Endothelial cell of umbilical vein (primary cell): Measurements from ENCODE around the gene CLTCL1. TPM values are rescaled to one million over a fixed set of nuclear protein-coding genes. Genes with fewer than 3 reads are reported as not detected.

Source experiments
- BruUV-seq: library from RNA; stranded (reverse); fragments of 400-500 nt; replicated peaks from 2 replicates; lab custom pipeline; 2021; lab: Mats Ljungman, UMichigan
- CTCF ChIA-PET: fragments of 300-600, 350-600 bp; sonication (Branson Sonifier 250); formaldehyde crosslinking; loops from one replicate; lab custom pipeline; 2021; ENCODE audit warnings: antibody characterized with exemption, inconsistent platforms; lab: Charles Lee
- POLR2A ChIA-PET: fragments of 300-600, 350-600 bp; sonication (Branson Sonifier 250); formaldehyde crosslinking; loops from one replicate; lab custom pipeline; 2021; ENCODE audit warnings: antibody characterized with exemption, inconsistent platforms; lab: Charles Lee
- DNase-seq: peaks from one replicate; pipeline ENCODE4 v3.0.0-alpha.2; 2011; ENCODE audit warnings: low read depth, low spot score
- FAIRE-seq: peaks from 2 replicates; lab custom pipeline; 2011; peaks lifted over from hg19 to GRCh38; lab: Jason Lieb, UNC
- H2AFZ ChIP-seq: 2 replicates; pipeline ENCODE4 v1.6.0; 2012; ENCODE audit warnings: low read depth, low read length, control low read depth, inconsistent platforms
- H3K27ac ChIP-seq: 2 replicates; pipeline ENCODE4 v1.5.1; 2011; ENCODE audit warnings: low read depth, mild to moderate bottlenecking, control low read depth, low read length, moderate library complexity; ENCODE audit not compliant: insufficient read depth
- H3K27me3 ChIP-seq, 2 experiments: 2 replicates each; pipeline versions ENCODE4 v1.6.0 to v1.6.1; 2011; ENCODE audit warnings: low read length in 2 of 2, mixed read lengths in 1 of 2; ENCODE audit not compliant: control insufficient read depth in 2 of 2, insufficient read depth in 2 of 2
- H3K36me3 ChIP-seq, 2 experiments: 2 replicates in 1 of 2; 3 replicates in 1 of 2; pipeline ENCODE4 v1.5.1; 2011; ENCODE audit warnings: low read length in 2 of 2, mild to moderate bottlenecking in 1 of 2, moderate library complexity in 1 of 2; ENCODE audit not compliant: control insufficient read depth in 2 of 2, insufficient read depth in 2 of 2; ENCODE audit errors: extremely low read depth in 1 of 2
- H3K4me1 ChIP-seq: 3 replicates; pipeline ENCODE4 v1.5.1; 2011; ENCODE audit warnings: mild to moderate bottlenecking, low read length; ENCODE audit not compliant: control insufficient read depth, insufficient read depth; ENCODE audit errors: extremely low read depth
- H3K4me2 ChIP-seq: 2 replicates; pipeline ENCODE4 v1.6.1; 2011; ENCODE audit warnings: low read length, control low read depth, mixed read lengths; ENCODE audit not compliant: insufficient read depth
- H3K4me3 ChIP-seq, 3 experiments: fragments of 200-600 bp in 1 of 3; sonication (generic), shearing (Covaris generic) in 1 of 3; replicated peaks in 1 of 3; 2 replicates each; pipeline ENCODE4 v1.5.1; 2011 to 2016; ENCODE audit warnings: control low read depth in 3 of 3, low read length in 3 of 3, mild to moderate bottlenecking in 2 of 3, inconsistent platforms in 1 of 3, low read depth in 1 of 3, moderate library complexity in 1 of 3; ENCODE audit not compliant: insufficient read depth in 1 of 3
- H3K79me2 ChIP-seq: 2 replicates; pipeline ENCODE4 v1.6.0; 2012; ENCODE audit warnings: low read length, inconsistent platforms; ENCODE audit not compliant: control insufficient read depth, insufficient read depth
- H3K9ac ChIP-seq: replicated peaks from 2 replicates; pipeline ENCODE3; 2011; ENCODE audit warnings: low read length, control low read depth; ENCODE audit not compliant: insufficient read depth; ENCODE audit errors: extremely low read depth
- H3K9me1 ChIP-seq: replicated peaks from 3 replicates; pipeline ENCODE4 v1.6.0; 2011; ENCODE audit warnings: mild to moderate bottlenecking, low read length; ENCODE audit not compliant: control insufficient read depth, insufficient read depth; ENCODE audit errors: extremely low read depth
- H3K9me3 ChIP-seq: replicated peaks from 2 replicates; pipeline ENCODE4 v1.5.1; 2012; ENCODE audit warnings: low read length, inconsistent platforms; ENCODE audit not compliant: control insufficient read depth, insufficient read depth
- H4K20me1 ChIP-seq: replicated peaks from 2 replicates; pipeline ENCODE3; 2011; ENCODE audit warnings: mild to moderate bottlenecking, low read length; ENCODE audit not compliant: control insufficient read depth, insufficient read depth; ENCODE audit errors: extremely low read depth
- CTCF ChIP-seq, 2 donors: IDR thresholded peaks; 1 replicate in 1 of 2; 2 replicates in 1 of 2; pipeline ENCODE4 v1.5.1; 2011; ENCODE audit warnings: low read length in 2 of 2, mild to moderate bottlenecking in 2 of 2, moderate library complexity in 2 of 2, control low read depth in 1 of 2, inconsistent platforms in 1 of 2, low read depth in 1 of 2; ENCODE audit not compliant: insufficient read depth in 1 of 2; ENCODE audit errors: extremely low read depth in 1 of 2
- EZH2 ChIP-seq: IDR thresholded peaks from 2 replicates; pipeline ENCODE4 v1.6.1; 2012; ENCODE audit warnings: borderline replicate concordance, low read depth, mild to moderate bottlenecking, moderate library complexity, low read length, inconsistent platforms; ENCODE audit not compliant: severe bottlenecking
- FOS ChIP-seq: IDR thresholded peaks from 2 replicates; pipeline ENCODE4 v1.6.1; 2011; ENCODE audit warnings: mild to moderate bottlenecking, low read length, moderate library complexity, borderline replicate concordance; ENCODE audit not compliant: insufficient read depth
- GATA2 ChIP-seq: IDR thresholded peaks from 2 replicates; pipeline ENCODE4 v1.7.0; 2011; ENCODE audit warnings: low read depth, mild to moderate bottlenecking, moderate library complexity, mixed read lengths, low read length; ENCODE audit not compliant: insufficient read length, insufficient read depth
- JUN ChIP-seq: IDR thresholded peaks from 2 replicates; pipeline ENCODE4 v1.6.1; 2011; ENCODE audit warnings: borderline replicate concordance, low read depth; ENCODE audit not compliant: insufficient read length, insufficient read depth
- MAX ChIP-seq: IDR thresholded peaks from 2 replicates; pipeline ENCODE4 v1.6.1; 2011; ENCODE audit not compliant: insufficient read depth, insufficient read length
- MYC ChIP-seq: IDR thresholded peaks from one replicate; pipeline ENCODE4 v1.6.1; 2011; ENCODE audit warnings: mild to moderate bottlenecking, low read depth, low read length
- POLR2A ChIP-seq: IDR thresholded peaks from 2 replicates; pipeline ENCODE4 v1.6.1; 2012; ENCODE audit warnings: low read depth, mild to moderate bottlenecking, control low read depth, low read length
- POLR2AphosphoS5 ChIP-seq: IDR thresholded peaks from 2 replicates; pipeline ENCODE4 v1.6.1; 2012; ENCODE audit warnings: low read depth, mild to moderate bottlenecking, control low read depth, low read length, moderate library complexity; ENCODE audit not compliant: insufficient read depth
- dilution Hi-C: fragments of 300-500 bp; cut with MboI; formaldehyde crosslinking; loops from one replicate; pipeline ENCODE4 v1.15.0; 2019; ENCODE audit warnings: low sequenced_read_pairs; ENCODE audit not compliant: extremely low pct_ligation_motif_present
- intact Hi-C: fragments of 100-400 bp; cut with micrococcal nuclease; formaldehyde crosslinking; loops from one replicate; pipeline ENCODE4 v1.10.0; 2022
- polyA plus RNA-seq, 4 experiments: library from polyadenylated mRNA; depleted of rRNA in 3 of 4; stranded (reverse) in 3 of 4; unstranded in 1 of 4; fragments of >200 nt; gene quantifications; 2 replicates each; pipeline versions ENCODE4 v1.2.1 to v1.2.3, GENCODE V29; 2011 to 2012; ENCODE audit warnings: missing spikeins in 1 of 4
- total RNA-seq: library from RNA; stranded (reverse); gene quantifications from 2 replicates; pipeline ENCODE4 v1.2.3, GENCODE V29; 2021

Gene CLTCL1
- total and polyA plus RNA-seq, 2 donors (not counting 3 experiments of a cell fraction or from before 2014, with no cell fraction given): 5.0 to 6.2 TPM

- FAIRE-seq: no peak
- peaks cover 11% of the 10 kb centered on the region for H3K4me1 ChIP-seq
- H3K36me3 ChIP-seq: no peaks in the 10 kb centered on the region
- H3K27me3 ChIP-seq: peaks cover 0 to 2% of the 10 kb centered on the region in 2 experiments
- H3K27ac ChIP-seq: no peak overlapping the region
- no peaks in the 10 kb centered on the region for H4K20me1 ChIP-seq
- no peak overlapping the region for H2AFZ ChIP-seq
- TF ChIP-seq GATA2 (no peak), MAX (no peak), POLR2A (no peak), CTCF (IDR thresholded peaks at IDR 0.05; ENCODE audit: extremely low read depth in 1 of 2, insufficient read depth in 1 of 2, low read depth in 1 of 2, low read length in 2 of 2) (no peak), POLR2AphosphoS5 (no peak), MYC (no peak), FOS (no peak), EZH2 (no peak), JUN (no peak)
- CTCF ChIA-PET: interaction anchor here (1.0 kb wide), 1 partner anchor 12 kb away, joined by 3 read pairs; no protein-coding TSS in a partner anchor
- H3K9me3 ChIP-seq: no peaks in the 10 kb centered on the region
- H3K9me1 ChIP-seq: no peaks in the 10 kb centered on the region
- intact Hi-C loops: no loop called here
- dilution Hi-C loops: no loop called here
- no peak overlapping the region for H3K4me3 ChIP-seq
- H3K9ac ChIP-seq: no peak overlapping the region
- H3K79me2 ChIP-seq: no peaks in the 10 kb centered on the region
- POLR2A ChIA-PET: no interaction called here
- DNase-seq: no peak
- no TSS peak for BruUV-seq
- H3K4me2 ChIP-seq: no peak overlapping the region
Observed at GRCh38 chr22:19287889-19288288, 3.6 kb downstream of the CLTCL1 start.
